ENCODE results near the gene FOXK2.
"Not testable (repeated sequence)": the region's sequence is repeated elsewhere in the genome, so short reads cannot be mapped to it uniquely, and the experiment has no call there.

DNA sequence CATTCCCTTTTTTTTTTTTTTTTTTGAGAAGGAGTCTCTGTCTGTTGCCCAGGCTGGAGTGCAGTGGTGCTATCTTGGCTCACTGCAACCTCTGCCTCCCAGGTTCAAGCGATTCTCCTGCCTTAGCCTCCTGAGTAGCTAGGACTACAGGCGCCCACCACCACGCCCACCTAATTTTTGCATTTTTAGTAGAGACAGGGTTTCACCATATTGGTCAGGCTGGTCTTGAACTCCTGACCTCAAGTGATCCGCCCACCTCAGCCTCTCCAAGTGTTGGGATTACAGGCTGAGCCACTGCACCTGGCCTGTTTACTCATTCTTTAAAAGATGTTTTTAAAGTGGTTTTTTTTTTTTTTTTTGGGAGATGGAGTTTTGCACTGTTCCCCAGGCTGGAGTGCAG lies 44.2 kb downstream of the FOXK2 start:
- TF ChIP-seq, protein P1, sequence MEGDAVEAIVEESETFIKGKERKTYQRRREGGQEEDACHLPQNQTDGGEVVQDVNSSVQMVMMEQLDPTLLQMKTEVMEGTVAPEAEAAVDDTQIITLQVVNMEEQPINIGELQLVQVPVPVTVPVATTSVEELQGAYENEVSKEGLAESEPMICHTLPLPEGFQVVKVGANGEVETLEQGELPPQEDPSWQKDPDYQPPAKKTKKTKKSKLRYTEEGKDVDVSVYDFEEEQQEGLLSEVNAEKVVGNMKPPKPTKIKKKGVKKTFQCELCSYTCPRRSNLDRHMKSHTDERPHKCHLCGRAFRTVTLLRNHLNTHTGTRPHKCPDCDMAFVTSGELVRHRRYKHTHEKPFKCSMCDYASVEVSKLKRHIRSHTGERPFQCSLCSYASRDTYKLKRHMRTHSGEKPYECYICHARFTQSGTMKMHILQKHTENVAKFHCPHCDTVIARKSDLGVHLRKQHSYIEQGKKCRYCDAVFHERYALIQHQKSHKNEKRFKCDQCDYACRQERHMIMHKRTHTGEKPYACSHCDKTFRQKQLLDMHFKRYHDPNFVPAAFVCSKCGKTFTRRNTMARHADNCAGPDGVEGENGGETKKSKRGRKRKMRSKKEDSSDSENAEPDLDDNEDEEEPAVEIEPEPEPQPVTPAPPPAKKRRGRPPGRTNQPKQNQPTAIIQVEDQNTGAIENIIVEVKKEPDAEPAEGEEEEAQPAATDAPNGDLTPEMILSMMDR (IDR thresholded peaks at IDR 0.05; ENCODE audit: control extremely low read depth in 1 of 3, insufficient read depth in 1 of 3, low read depth in 1 of 3, low read length in 3 of 3), result not testable (repeated sequence)
- not testable (repeated sequence) for TF ChIP-seq POLR2A (IDR thresholded peaks at IDR 0.05; ENCODE audit: control extremely low read depth in 1 of 2, low read depth in 2 of 2, low read length in 2 of 2); POLR2AphosphoS5 (IDR thresholded peaks at IDR 0.05; ENCODE audit: low read depth, low read length); RBBP5 (IDR thresholded peaks at IDR 0.05; ENCODE audit: borderline replicate concordance, low read depth, low read length); HDAC2 (IDR thresholded peaks at IDR 0.05; ENCODE audit: borderline replicate concordance in 1 of 2, low read depth in 2 of 2, low read length in 2 of 2); ATF2 (IDR thresholded peaks at IDR 0.05; ENCODE audit: low read length); SAP30 (IDR thresholded peaks at IDR 0.05; ENCODE audit: insufficient read depth, insufficient replicate concordance, low read length); SP1 (IDR thresholded peaks at IDR 0.05; ENCODE audit: low read depth, low read length); YY1 (IDR thresholded peaks at IDR 0.05; ENCODE audit: low read depth, low read length)
- TF ChIP-seq, protein P2, sequence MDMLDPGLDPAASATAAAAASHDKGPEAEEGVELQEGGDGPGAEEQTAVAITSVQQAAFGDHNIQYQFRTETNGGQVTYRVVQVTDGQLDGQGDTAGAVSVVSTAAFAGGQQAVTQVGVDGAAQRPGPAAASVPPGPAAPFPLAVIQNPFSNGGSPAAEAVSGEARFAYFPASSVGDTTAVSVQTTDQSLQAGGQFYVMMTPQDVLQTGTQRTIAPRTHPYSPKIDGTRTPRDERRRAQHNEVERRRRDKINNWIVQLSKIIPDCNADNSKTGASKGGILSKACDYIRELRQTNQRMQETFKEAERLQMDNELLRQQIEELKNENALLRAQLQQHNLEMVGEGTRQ (IDR thresholded peaks at IDR 0.05; ENCODE audit: low read length), result not testable (repeated sequence)
- TF ChIP-seq, protein P3, sequence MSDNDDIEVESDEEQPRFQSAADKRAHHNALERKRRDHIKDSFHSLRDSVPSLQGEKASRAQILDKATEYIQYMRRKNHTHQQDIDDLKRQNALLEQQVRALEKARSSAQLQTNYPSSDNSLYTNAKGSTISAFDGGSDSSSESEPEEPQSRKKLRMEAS (IDR thresholded peaks at IDR 0.05), result not testable (repeated sequence)
